CD4-positive, alpha-beta memory T cell (primary cell): ENCODE data around the gene TBC1D26. TPM values are rescaled to one million over a fixed set of nuclear protein-coding genes. Genes with fewer than 3 reads are reported as not detected.
"Not testable (repeated sequence)": the region's sequence is repeated elsewhere in the genome, so short reads cannot be mapped to it uniquely, and the experiment has no call there.

Source experiments
- CTCF ChIA-PET: fragments of 350-600 bp; sonication (Branson Sonifier 250); formaldehyde crosslinking; loops from one replicate; lab custom pipeline; 2021; ENCODE audit warnings: inconsistent platforms; ENCODE audit not compliant: partially characterized antibody; lab: Charles Lee
- POLR2A ChIA-PET: fragments of 350-600 bp; sonication (Branson Sonifier 250); formaldehyde crosslinking; loops from one replicate; lab custom pipeline; 2021; ENCODE audit not compliant: partially characterized antibody; lab: Charles Lee
- DNase-seq, 5 donors: peaks; one replicate each; pipeline versions ENCODE4 v3.0.0 to v3.0.0-alpha.2; 2020 to 2022; ENCODE audit warnings: mixed read lengths in 1 of 5
- H3K27ac ChIP-seq: one replicate; pipeline ENCODE4 v1.7.0; 2013; ENCODE audit warnings: low read depth, low read length
- H3K27me3 ChIP-seq: 2 replicates; pipeline ENCODE4 v1.7.0; 2013; ENCODE audit warnings: mild to moderate bottlenecking, low read length, moderate library complexity; ENCODE audit not compliant: insufficient read depth
- H3K36me3 ChIP-seq: 2 replicates; pipeline ENCODE4 v1.7.0; 2013; ENCODE audit warnings: mild to moderate bottlenecking, low read length, moderate library complexity; ENCODE audit not compliant: insufficient read depth
- H3K4me1 ChIP-seq: 2 replicates; pipeline ENCODE4 v1.7.0; 2013; ENCODE audit warnings: mild to moderate bottlenecking, low read length, moderate library complexity; ENCODE audit not compliant: insufficient read depth
- H3K4me3 ChIP-seq, 2 donors: one replicate each; pipeline ENCODE4 v1.7.0; 2013; ENCODE audit warnings: low read length in 2 of 2, mild to moderate bottlenecking in 1 of 2
- H3K9me3 ChIP-seq, 2 donors: one replicate each; pipeline ENCODE4 v1.7.0; 2013; ENCODE audit warnings: low read length in 2 of 2, control low read depth in 1 of 2; ENCODE audit not compliant: control insufficient read depth in 1 of 2
- H3K27ac Mint-ChIP-seq, 7 donors: one replicate each; pipeline ENCODE4 v1.8.0; 2020 to 2021; ENCODE audit warnings: mixed read lengths in 7 of 7, mild to moderate bottlenecking in 6 of 7, inconsistent platforms in 3 of 7, moderate library complexity in 3 of 7
- H3K27me3 Mint-ChIP-seq, 2 donors: one replicate each; pipeline ENCODE4 v1.8.0; 2020 to 2021; ENCODE audit warnings: mixed read lengths in 2 of 2
- H3K36me3 Mint-ChIP-seq, 2 donors: one replicate each; pipeline ENCODE4 v1.8.0; 2020 to 2021; ENCODE audit warnings: mixed read lengths in 2 of 2, inconsistent platforms in 1 of 2, mild to moderate bottlenecking in 1 of 2
- H3K4me1 Mint-ChIP-seq, 4 donors: one replicate each; pipeline ENCODE4 v1.8.0; 2020 to 2021; ENCODE audit warnings: mixed read lengths in 4 of 4, mild to moderate bottlenecking in 1 of 4
- H3K4me3 Mint-ChIP-seq, 8 donors: one replicate each; pipeline ENCODE4 v1.8.0; 2020 to 2021; ENCODE audit warnings: mixed read lengths in 8 of 8, mild to moderate bottlenecking in 7 of 8, moderate library complexity in 6 of 8, inconsistent platforms in 3 of 8
- H3K9me3 Mint-ChIP-seq, 8 donors: one replicate each; pipeline ENCODE4 v1.8.0; 2020 to 2021; ENCODE audit warnings: mixed read lengths in 8 of 8, mild to moderate bottlenecking in 5 of 8, inconsistent platforms in 3 of 8, moderate library complexity in 1 of 8
- intact Hi-C: fragments of 100-400 bp; cut with micrococcal nuclease; formaldehyde crosslinking; loops from one replicate; pipeline ENCODE4 v1.15.1; 2023
- polyA plus RNA-seq, 2 donors: library from polyadenylated mRNA; unstranded; fragments of 300-500 nt; fragmentation: Illumina TruSeq; gene quantifications; one replicate each; pipeline ENCODE4 v1.2.3, GENCODE V29; 2021
- total RNA-seq, 2 experiments: library from RNA; stranded (reverse); gene quantifications; one replicate each; pipeline ENCODE4 v1.2.3, GENCODE V29; 2021

The TBC1D26 gene
- total and polyA plus RNA-seq, 4 experiments from 2014 or later: 0.19 to 0.49 TPM; not detected in 2

GRCh38 chr17:15777717-15778116 lies 45.6 kb downstream of the TBC1D26 start:
- peaks cover 0 to 6% of the 10 kb centered on the region in 2 donors for H3K36me3 Mint-ChIP-seq
- H3K27ac Mint-ChIP-seq: no peak overlapping the region
- H3K4me1 ChIP-seq: no peaks in the 10 kb centered on the region
- no peak overlapping the region for H3K4me3 ChIP-seq
- no peaks in the 10 kb centered on the region for H3K9me3 ChIP-seq
- H3K27ac ChIP-seq: no peak overlapping the region
- no peaks in the 10 kb centered on the region for H3K36me3 ChIP-seq
- H3K27me3 Mint-ChIP-seq: peaks cover 17 to 32% of the 10 kb centered on the region in 2 donors
- H3K9me3 Mint-ChIP-seq: peaks cover 0 to 47% (median 28%) of the 10 kb centered on the region in 8 donors
- CTCF ChIA-PET: no interaction called here
- no peak for DNase-seq
- no peak overlapping the region for H3K4me3 Mint-ChIP-seq
- no peaks in the 10 kb centered on the region for H3K4me1 Mint-ChIP-seq
- intact Hi-C loops: no loop called here
- POLR2A ChIA-PET: no interaction called here
- peaks cover 5% of the 10 kb centered on the region for H3K27me3 ChIP-seq

GRCh38 chr17:15779119-15779518 lies 47.0 kb downstream of the TBC1D26 start:
- Mint-ChIP-seq H3K9me3 (peaks cover 0 to 47% (median 28%) of the 10 kb centered on the region in 8 donors), H3K4me3 (no peak overlapping the region), H3K27me3 (peaks cover 25 to 40% of the 10 kb centered on the region in 2 donors), H3K36me3 (peaks cover 0 to 6% of the 10 kb centered on the region in 2 donors), H3K4me1 (peaks cover 0 to 5% (median 0%) of the 10 kb centered on the region in 4 donors), H3K27ac (no peak overlapping the region)
- Histone ChIP-seq H3K9me3 (no peaks in the 10 kb centered on the region), H3K4me1 (no peaks in the 10 kb centered on the region), H3K27me3 (peaks cover 5% of the 10 kb centered on the region), H3K36me3 (no peaks in the 10 kb centered on the region), H3K4me3 (no peak overlapping the region), H3K27ac (no peak overlapping the region)
- intact Hi-C loops: no loop called here
- POLR2A ChIA-PET: no interaction called here
- CTCF ChIA-PET: no interaction called here
- no peak for DNase-seq

GRCh38 chr17:15780188-15780587 lies 48.1 kb downstream of the TBC1D26 start:
- H3K4me1 ChIP-seq: no peaks in the 10 kb centered on the region
- H3K36me3 ChIP-seq: no peaks in the 10 kb centered on the region
- H3K9me3 Mint-ChIP-seq: peaks cover 0 to 37% (median 26%) of the 10 kb centered on the region in 8 donors
- H3K27me3 ChIP-seq: peaks cover 10% of the 10 kb centered on the region
- peaks cover 0 to 5% (median under 1%) of the 10 kb centered on the region in 4 donors for H3K4me1 Mint-ChIP-seq
- no peak overlapping the region for H3K4me3 ChIP-seq
- H3K27me3 Mint-ChIP-seq: peaks cover 29 to 45% of the 10 kb centered on the region in 2 donors
- H3K9me3 ChIP-seq: no peaks in the 10 kb centered on the region
- no peak overlapping the region for H3K4me3 Mint-ChIP-seq
- intact Hi-C loops: no loop called here
- H3K27ac ChIP-seq: no peak overlapping the region
- ChIA-PET CTCF (no interaction called here), POLR2A (no interaction called here)
- H3K36me3 Mint-ChIP-seq: peaks cover 0 to 6% of the 10 kb centered on the region in 2 donors
- no peak for DNase-seq
- no peak overlapping the region for H3K27ac Mint-ChIP-seq

GRCh38 chr17:15782866-15783265 lies 50.8 kb downstream of the TBC1D26 start:
- intact Hi-C loops: no loop called here
- POLR2A ChIA-PET: no interaction called here
- Mint-ChIP-seq H3K4me3 (peak overlapping the region in 7 of 8 donors; percentile 4 to 61 (median 43)), H3K9me3 (peaks cover 0 to 15% (median 12%) of the 10 kb centered on the region in 8 donors), H3K36me3 (peaks cover 0 to 2% of the 10 kb centered on the region in 2 donors), H3K27me3 (peaks cover 23 to 43% of the 10 kb centered on the region in 2 donors), H3K4me1 (peaks cover 2 to 5% (median 4%) of the 10 kb centered on the region in 4 donors), H3K27ac (no peak overlapping the region)
- no peaks in the 10 kb centered on the region for H3K36me3 ChIP-seq
- no peaks in the 10 kb centered on the region for H3K9me3 ChIP-seq
- no peak overlapping the region for H3K4me3 ChIP-seq
- CTCF ChIA-PET: no interaction called here
- H3K27ac ChIP-seq: no peak overlapping the region
- DNase-seq: peak in 2 of 5 donors; percentile 9
- peaks cover 10% of the 10 kb centered on the region for H3K27me3 ChIP-seq
- H3K4me1 ChIP-seq: no peaks in the 10 kb centered on the region

GRCh38 chr17:15783461-15783860 lies 51.4 kb downstream of the TBC1D26 start:
- no peak overlapping the region for H3K27ac Mint-ChIP-seq
- POLR2A ChIA-PET: no interaction called here
- intact Hi-C loops: no loop called here
- peak overlapping the region in 4 of 8 donors; percentile 10 to 46 (median 43) for H3K4me3 Mint-ChIP-seq
- Histone ChIP-seq H3K9me3 (no peaks in the 10 kb centered on the region), H3K27me3 (peaks cover 10% of the 10 kb centered on the region), H3K4me3 (no peak overlapping the region), H3K27ac (no peak overlapping the region), H3K4me1 (no peaks in the 10 kb centered on the region), H3K36me3 (no peaks in the 10 kb centered on the region)
- peaks cover 2 to 5% (median 4%) of the 10 kb centered on the region in 4 donors for H3K4me1 Mint-ChIP-seq
- DNase-seq: no peak
- CTCF ChIA-PET: no interaction called here
- H3K27me3 Mint-ChIP-seq: peaks cover 23 to 41% of the 10 kb centered on the region in 2 donors
- peaks cover 0 to 13% (median 9%) of the 10 kb centered on the region in 8 donors for H3K9me3 Mint-ChIP-seq
- H3K36me3 Mint-ChIP-seq: no peaks in the 10 kb centered on the region

- H3K27me3 Mint-ChIP-seq: peaks cover 22 to 40% of the 10 kb centered on the region in 2 donors
- H3K4me1 Mint-ChIP-seq, H3K27ac ChIP-seq, H3K27ac Mint-ChIP-seq, H3K36me3 ChIP-seq, POLR2A ChIA-PET, H3K4me1 ChIP-seq, H3K36me3 Mint-ChIP-seq, H3K4me3 ChIP-seq, H3K4me3 Mint-ChIP-seq, H3K9me3 ChIP-seq, DNase-seq, intact Hi-C loops, CTCF ChIA-PET: not testable (repeated sequence)
- peaks cover 0 to 12% (median 8%) of the 10 kb centered on the region in 8 donors for H3K9me3 Mint-ChIP-seq
- peaks cover 10% of the 10 kb centered on the region for H3K27me3 ChIP-seq
These were observed 52.3 kb downstream of the TBC1D26 start for GRCh38 chr17:15784351-15784750.

- H3K9me3 ChIP-seq, H3K27ac Mint-ChIP-seq, intact Hi-C loops, H3K4me3 Mint-ChIP-seq, H3K27me3 ChIP-seq, CTCF ChIA-PET, DNase-seq, H3K36me3 Mint-ChIP-seq, H3K4me1 Mint-ChIP-seq, H3K9me3 Mint-ChIP-seq, H3K4me3 ChIP-seq, POLR2A ChIA-PET, H3K27ac ChIP-seq, H3K4me1 ChIP-seq, H3K36me3 ChIP-seq: not testable (repeated sequence)
- H3K27me3 Mint-ChIP-seq: peaks cover 13 to 20% of the 10 kb centered on the region in 2 donors
These were observed 55.4 kb downstream of the TBC1D26 start for GRCh38 chr17:15787363-15788075.
